NCI-H1105 treated with DMSO at 0.1 percent for 48 hours (cell line): ENCODE results near the gene CFAP90.

Source experiments
- DNase-seq: peaks from one replicate; lab custom pipeline; 2025; lab: John Stamatoyannopoulos, UW

CFAP90 gene

DNA sequence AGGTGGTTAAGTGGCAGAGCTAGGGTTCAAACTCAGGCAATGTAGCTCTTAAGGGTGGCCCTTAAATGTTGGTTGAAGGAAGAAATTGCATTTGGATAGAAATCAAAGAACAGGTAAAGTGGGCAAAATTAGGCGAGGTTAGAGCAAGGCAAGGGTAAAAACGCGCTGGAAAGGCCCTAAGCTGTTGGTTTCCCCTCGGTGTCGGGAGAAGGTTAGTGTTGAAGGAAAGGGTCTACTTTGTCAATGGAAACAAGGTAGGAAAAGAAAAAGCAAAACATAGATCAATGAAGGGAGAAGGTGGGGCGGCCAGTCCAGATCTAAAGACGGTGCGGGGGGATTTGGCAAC, 17.5 kb upstream of the CFAP90 start:
- peak; percentile 24 for DNase-seq

DNA sequence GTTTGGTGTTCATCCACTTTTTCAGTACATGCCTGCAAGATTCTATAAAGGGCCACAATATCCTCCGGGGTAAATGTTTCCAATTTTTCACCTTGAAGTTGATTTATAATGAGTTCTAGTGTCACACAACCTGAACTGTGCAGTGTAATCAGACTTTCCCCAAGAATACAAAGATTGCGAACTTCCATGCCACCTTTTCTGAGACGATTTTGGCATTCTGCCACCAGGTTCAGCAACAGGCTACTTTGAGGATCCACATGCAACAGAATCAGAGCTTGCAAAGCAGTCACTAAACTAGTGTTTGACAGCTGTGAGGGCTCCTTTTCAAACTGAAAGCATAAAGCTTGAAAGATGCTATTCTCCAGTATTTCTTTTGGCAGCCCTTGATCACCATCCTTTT, 16.3 kb upstream of the CFAP90 start:
- no peak for DNase-seq

DNA sequence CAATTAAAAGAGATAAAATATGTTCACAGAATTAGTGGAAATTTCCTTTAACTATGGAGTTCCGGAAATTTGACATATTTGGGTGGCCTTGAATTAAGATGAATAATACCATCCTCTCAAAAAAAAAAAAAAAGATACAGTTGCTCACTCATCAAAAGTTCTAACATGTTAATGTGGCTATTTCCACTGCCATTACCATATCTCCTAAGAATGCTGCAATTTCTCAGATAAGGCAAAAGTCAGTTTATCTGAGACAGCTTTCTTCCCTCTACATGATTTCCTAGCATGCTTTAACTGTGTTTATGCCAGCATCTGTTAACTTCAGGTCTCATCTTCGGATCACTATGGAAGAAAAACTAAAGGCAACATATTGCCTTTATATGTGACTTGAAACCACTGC, 15.3 kb upstream of the CFAP90 start:
- DNase-seq: no peak

DNA sequence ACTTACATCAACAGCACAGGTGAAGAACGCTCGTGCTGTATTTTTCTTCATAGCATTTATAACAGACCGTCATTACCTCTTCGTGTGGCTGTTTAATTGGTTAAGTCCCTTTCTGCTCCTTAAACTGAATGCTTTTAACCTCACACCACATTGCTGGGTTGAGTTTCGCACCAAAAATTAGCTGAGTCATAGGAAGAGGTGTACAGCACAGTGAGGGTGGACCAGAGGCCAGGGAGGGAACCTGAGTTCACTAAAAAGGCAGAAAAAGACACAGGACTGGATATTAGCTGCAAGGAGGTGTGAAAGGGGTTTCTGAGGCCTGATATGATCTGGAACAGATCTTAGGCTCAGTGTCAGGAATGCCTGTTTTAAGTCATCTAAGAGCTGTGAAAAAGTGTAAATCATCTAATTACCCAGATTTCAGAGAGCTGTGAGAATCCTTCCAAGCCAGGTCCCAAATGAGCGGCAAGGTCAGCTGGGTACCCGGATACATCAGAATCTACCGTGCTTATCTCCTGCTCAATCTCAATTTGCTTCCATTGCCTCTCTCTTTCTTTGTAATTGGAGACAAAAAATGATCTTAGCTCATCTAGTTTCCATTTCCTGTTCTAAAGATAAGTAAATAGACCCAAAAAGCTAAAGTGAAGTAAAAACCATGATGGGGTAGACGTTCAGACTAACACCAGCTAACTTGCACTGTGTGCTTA, 7.1 kb upstream of the CFAP90 start:
- no peak for DNase-seq

DNA sequence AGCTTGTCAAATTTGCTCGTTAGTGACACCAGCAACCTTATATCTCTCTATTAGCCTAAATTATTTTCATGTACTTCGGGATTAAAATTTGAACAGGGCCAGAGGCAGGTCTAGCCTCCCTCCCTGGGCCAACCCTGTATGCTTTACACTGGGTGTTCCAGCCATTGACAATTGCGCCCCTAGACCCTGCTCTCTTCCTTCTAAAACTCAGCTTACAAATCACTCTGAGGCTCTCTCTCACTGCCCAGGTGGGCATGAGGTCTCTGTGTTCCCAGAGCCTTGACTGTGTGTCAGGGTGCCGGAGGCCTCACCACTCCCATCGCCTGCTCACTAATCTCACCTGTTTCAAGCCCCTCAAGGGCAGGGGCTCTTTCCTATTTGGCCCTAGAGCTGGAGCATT, 6.4 kb upstream of the CFAP90 start:
- no peak for DNase-seq

DNA sequence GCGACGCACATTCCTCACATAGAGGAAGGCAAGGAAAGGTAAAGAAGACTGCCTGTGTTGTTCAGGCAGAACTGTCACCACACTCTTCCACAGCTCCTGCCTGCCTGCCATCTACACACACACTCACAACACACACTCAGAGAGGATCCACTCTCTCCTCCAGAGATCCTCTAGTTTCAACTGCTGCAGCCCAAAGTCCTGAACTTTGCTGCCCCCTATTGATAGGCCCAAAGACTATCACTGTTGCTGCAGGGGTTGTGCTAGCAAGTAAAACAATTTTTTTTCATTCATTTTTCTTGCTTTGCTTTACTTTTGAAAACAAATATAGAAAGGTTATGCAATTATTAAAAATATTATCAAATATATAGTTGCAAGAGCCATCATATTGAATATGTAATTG, 5.9 kb upstream of the CFAP90 start:
- peak; percentile 49 for DNase-seq

DNA sequence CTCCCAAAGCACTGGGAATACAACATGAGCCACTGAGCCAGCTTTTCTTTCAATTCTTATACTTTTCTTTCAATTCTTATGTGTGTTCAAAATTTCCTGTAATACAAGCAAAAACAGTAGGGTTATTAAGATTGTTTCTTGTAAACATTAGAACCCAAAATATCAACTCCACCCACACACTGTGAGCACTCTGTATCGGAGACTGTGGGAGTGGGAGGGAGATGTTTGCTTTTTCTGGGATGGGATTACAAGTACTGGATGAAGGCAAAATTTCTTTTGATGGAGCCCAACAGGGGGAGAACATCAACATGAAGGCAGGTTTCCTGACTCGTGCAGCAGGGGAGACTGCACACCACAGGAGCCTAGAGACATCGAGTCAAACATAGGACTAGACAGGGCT, 4.7 kb upstream of the CFAP90 start:
- no peak for DNase-seq

DNA sequence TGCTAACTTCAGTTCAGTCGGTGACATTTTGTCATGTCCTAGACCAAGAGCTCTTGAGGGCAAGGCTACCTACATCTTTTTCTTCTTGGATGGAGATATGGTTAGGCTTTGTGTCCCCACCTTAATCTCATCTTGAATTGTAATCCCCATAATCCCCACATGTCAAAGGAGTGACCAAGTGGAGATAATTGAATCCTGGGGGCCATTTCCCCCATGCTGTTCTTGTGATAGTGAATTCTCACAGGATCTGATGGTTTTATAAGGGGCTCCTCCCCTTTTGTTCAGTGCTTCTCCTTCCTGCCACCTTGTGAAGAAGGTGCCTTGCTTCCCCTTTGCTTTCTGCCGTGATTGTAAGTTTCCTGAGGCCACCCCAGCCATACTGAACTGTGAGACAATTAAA, 2.1 kb upstream of the CFAP90 start:
- no peak for DNase-seq

DNA sequence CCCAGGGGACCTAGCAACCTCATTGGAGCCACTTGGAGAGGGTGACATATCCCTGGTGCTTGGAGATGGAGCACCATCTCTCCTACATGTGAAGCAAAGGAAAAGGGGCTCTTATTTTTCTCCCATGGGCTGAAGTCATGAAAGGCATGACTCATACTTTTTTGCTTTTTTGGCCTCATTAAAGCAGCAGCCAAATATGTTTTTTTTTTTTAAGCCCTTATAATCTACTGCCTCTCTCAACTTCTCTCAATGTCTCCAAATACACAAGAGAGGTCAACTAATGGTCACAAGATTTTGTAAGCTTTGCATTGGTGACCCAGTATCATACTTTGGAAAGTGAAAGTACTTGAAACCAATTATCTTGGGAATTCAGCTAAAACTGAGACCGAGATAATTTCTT, 1.6 kb upstream of the CFAP90 start:
- no peak for DNase-seq

DNA sequence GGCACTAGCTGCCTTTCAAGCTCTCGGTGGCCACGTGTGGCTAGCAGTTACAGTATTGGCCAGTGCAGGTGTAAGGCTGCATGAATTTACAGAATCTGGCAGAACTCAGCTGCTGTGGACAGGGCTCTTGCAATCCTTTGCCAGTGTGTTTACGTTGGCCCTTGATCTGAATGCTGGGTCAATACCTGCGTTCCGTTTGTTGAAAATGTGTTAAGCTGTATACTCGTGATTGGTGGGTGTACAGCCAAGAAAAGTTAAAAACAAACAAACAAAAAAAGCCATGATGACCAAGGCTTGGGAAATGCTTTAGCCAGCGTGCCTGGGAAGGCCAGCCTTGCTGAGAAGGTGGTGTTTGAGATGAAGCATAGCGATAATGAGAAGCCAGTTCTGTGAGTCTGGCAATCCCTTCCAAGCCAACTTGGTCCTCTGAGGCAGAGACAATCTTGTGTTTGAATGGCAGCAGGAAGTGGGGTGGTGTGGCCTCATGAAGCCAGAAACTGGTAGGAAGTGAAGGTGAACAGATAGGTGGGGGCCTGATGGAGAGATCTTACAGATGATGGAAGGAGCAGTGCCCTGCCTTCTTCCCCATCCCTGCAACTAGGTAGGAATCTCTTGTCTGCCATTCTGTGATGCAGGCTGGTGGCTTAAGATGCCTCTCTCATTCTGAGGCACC, 820 bp upstream of the CFAP90 start:
- DNase-seq: no peak

DNA sequence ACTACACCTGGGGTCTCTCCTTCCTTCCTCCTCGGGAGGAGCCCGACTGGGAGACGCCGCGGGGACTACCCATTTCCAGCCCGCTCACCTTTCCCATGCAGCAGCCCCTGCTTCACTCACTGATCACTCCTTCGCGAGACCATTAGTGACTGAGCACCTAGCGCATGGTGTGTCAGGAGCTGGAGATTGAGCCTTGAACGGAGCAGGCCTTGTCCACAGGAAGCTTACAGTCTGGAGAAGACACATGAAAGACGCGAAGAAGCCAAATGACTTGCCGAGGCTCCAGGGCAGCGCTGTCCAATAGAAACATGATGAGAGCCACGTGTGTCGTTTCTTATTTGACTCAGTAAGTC, 283 bp upstream of the CFAP90 start:
- no peak for DNase-seq

DNA sequence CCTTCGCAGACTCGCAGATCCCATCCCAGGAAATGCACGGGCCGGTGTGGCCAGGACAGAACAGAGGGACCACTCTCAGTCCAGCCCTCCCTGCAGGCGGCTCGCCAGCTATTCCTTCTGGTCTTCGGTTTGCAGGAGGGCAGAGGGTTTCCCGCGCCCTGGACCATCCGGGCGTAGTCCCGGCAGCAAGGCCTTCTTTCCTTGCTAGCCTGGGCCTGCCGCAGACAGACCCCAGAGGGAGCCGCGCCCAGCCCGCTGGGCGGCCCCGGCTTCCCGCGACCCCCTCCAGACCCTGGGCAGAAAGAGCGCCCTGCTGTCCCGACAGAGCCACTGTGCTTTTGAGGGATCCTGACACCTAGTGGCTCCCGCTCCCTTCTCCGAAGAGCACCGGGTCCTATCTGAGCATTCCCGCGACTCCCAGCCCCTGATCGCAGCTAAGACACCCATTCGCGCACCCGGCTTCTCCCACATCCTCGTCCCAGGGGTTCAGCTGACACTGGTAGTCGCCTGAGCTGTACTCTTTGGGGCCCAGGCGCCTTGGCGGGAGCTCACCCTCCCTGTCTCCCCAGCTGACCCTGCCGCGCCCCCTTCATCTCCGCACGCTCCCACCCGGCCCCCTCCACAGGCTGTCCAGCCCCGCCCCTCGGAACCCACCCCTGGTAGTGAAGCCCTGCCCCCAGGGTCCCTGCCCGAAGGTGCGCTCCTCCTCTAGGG, 1.1 kb downstream of the CFAP90 start:
- no peak for DNase-seq

DNA sequence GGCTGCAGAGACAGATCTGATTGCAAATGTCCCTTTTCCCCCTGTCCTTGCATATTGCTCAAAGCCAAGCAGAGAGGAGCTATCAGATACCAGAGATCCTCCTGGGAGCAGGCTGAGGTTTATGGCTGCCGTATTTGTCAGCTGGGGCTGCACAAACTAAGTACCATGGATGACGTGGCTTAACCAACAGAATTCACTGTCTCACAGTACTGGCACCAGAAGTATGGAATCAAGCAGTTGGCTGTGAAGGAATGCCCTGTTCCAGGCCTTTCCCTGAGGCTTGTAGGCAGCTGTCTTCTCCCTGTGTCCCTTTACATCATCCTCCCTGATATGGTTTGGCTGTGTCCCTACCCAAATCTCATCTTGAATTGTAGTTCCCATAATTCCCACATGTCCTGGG, 2.6 kb downstream of the CFAP90 start:
- DNase-seq: no peak

DNA sequence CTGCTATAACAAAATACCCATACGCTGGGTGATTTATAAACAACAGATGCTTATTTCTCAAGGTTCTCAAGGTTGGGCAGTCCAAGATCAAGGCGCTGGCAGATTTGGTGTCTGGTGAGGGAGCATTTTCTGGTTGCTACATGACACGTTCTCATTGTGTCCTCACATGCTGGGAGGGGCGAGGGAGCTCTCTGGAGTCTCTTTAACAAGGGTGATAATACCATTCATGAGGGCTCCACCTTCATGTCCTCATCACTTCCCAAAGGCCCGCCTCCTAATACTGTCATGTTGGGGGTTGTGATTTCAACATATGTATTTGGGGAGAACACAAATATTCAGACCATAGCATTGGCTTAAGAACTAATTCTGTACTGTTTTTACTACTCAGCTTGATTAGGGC, 4.6 kb downstream of the CFAP90 start:
- DNase-seq: no peak

DNA sequence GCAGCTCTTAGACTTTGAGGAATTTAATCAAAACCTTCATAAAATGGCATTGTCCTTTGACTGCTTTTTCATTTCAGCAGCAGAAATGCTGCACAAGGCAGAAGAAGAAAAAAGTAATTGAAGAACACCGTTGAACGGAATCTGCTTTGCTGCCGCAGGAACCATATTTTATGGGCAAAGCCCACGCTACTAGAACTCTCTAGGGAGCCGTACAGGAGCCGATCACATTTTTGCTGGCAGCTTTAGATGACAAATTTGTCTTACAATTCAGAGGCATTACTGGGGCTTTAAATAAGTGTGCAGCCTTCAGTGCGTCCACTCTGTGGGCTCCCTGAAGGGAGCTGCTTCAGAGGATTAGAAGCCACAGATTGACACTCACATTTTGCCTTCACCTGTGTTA, 5.4 kb downstream of the CFAP90 start:
- DNase-seq: no peak

DNA sequence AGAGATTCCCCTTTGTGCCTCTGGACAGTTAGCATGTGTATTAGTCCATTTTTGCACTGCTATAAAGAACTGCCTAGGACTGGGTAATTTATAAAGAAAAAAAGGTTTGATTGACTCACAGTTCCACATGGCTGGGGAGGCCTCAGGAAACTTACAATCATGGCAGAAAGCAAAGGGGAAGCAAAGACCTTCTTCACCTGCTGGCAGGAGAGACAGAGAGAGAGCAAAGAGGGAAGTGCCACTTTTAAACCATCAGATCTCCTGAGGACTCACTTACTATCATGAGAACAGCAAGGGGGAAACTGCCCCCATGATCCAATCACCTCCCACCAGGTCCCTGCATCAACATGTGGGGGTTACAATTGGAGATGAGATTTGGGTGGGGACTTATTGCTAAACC, 6.0 kb downstream of the CFAP90 start:
- DNase-seq: no peak

DNA sequence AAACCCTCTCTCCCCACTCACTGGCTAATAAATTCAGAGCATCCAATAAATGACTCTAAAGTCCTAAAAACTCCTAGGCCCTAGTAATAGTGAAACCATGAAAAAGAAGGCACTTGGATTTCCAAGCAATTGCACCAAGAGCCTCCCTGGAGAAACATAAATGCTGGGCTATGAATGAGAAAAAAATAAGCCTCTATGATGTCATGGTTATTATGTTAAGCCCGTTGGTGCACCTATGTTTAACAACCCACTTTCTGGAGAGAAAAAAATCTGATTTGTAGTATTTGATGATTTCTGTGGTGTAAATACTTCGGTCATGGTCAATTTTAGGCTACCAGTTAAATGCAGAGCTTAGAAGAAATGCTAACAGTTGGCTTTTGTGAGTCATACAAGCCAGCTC, 8.4 kb downstream of the CFAP90 start:
- DNase-seq: no peak

DNA sequence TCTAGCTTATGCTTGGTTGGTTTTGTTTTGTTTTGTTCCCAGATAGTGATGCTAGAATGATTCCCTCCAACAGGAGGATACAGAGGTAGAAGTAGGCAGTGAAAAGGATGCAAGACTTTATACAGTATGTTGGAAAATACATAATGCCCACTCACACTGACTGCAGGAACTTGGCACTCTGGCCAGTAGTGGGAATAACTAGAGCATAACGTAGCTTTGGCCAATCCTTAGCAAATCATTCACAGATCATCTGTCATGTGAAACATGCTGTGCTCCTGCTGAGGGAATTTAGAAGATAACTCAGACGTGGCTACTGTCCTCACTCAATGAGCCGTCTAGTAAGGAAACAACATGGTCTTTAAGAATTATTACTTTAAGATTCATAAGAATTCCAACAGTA, 13.5 kb downstream of the CFAP90 start:
- no peak for DNase-seq

DNA sequence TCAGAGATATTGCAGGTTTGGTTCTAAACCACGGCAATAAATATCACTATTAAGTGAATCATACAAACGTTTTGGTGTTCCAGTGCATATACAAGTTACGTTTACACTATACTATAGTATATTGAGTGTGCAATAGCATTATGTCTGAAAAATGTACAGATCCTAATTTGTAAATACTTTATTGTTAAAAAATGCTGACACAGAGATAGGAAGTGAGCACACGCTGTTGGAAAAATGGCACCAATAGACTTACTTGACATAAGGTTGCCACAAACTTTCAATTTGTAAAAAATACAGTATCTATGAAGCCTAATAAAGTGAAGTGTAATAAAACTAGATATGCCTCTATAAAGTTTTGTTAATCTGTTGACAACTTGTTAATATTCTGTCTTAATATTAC, 16.0 kb downstream of the CFAP90 start:
- DNase-seq: no peak

DNA sequence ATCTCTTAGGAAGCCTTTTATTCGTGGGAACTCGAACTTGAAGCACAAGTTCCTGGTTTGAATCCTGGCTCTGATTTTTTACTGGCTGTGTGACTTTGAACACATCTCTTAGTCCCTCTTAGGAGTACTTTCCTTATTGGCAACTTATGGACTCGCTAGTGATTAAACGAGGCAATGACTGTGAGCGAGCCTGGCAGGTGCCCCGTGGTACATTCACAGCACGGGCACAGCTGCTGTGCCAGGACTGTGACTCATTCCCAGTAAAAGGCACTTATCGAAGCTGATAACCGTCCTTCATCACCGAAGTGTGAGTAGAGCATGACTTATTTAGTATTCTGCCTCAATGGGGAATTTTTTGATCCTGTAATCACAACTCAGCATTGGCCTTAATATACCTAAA, 22.7 kb downstream of the CFAP90 start:
- DNase-seq: peak; percentile 8

DNA sequence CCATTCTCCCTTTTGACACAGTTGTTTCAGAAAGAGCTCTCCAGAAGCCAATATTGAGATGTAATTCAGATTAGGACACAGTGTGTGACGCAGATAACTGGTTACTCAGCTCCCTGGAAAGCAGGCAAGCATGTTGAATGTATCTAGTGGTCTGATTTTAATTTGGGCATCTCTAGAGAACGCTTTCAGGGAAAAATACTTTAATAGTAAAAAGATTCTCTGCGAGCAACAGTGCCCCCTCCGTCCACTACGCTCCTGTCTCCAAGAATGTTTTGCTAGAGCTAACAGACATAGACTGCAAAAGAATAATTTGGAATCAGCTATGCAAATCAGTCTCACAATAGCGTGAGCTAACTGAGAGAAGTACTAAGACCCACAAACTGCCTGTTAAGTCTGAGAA, 23.3 kb downstream of the CFAP90 start:
- no peak for DNase-seq

DNA sequence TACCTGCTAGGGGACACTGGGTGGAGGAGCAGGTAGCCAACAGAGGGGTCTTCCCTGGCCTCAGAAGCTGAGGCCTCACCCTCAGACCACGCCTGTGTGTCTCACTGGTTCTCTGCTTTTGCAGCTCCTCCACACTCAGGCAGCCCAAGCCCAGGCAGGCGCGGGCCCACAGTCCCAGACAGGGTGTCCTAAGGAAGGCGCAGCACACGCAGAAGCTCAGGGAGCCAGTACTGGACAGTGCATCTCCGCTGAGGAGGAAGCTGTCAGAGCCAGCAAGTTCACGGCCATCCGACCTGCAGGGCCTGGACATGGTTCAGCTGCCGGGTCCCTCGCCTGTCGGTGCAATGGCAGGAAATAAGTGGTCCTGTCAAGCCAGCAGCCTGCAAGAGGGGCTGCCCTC, 25.3 kb downstream of the CFAP90 start:
- no peak for DNase-seq

DNA sequence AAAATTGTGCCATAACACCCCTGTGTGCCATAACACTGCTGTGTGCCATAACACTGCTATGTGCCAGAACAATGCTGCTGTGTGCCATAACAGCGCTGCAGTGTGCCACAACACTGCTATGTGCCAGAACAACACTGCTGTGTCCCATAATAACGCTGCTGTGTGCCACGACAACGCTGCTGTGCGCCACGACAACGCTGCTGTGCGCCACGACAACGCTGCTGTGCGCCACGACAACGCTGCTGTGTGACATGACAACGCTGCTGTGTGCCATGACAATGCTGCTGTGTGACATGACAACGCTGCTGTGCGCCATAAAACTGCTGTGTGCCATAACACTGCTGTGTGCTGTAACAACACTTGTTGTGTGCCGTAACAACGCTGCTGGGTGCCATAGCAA, 25.9 kb downstream of the CFAP90 start:
- DNase-seq: no peak

DNA sequence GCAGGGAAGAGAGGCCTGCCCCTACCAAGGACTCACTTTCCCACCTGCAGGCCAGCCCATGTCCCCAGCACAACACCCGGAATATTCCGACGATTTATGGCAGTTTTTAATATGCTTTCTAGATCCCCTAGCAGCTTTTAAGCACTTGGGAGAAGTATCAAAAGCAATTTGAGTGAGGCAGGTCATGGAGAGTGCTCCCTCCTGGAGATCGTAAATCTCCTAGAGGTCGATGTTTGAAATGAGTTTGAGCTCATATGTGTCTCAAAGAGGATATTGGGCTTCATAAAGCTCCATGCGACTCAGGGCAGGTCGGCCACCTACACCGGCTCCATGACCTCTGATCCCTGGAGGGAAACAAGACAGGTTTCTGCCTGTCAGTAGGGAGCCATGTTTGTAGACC, 27.3 kb downstream of the CFAP90 start:
- no peak for DNase-seq
